IMR-90 (cell line): Measurements from ENCODE around the gene PRLR. TPM values are rescaled to one million over a fixed set of nuclear protein-coding genes. Genes with fewer than 3 reads are reported as not detected.
"Not testable (repeated sequence)": the region's sequence is repeated elsewhere in the genome, so short reads cannot be mapped to it uniquely, and the experiment has no call there.

Experiments used
- ATAC-seq: fragments of 200-7000 bp; cut with Tn5 transposase; 2 replicates; pipeline ENCODE4 v1.9.1; 2020; ENCODE audit warnings: low read depth, mild to moderate bottlenecking, moderate library complexity
- BruUV-seq: library from RNA; stranded (reverse); fragments of 400-500 nt; replicated peaks from 2 replicates; lab custom pipeline; 2021; lab: Mats Ljungman, UMichigan
- CTCF ChIA-PET: fragments of 300-600 bp; formaldehyde crosslinking; extraction: SDS; loops from one replicate; lab custom pipeline; 2021; ENCODE audit warnings: antibody characterized with exemption; lab: Yijun Ruan, JAX
- POLR2A ChIA-PET: fragments of 300-600 bp; sonication (Branson Sonifier 250); formaldehyde crosslinking; loops from one replicate; lab custom pipeline; 2022; ENCODE audit warnings: antibody characterized with exemption; ENCODE audit not compliant: unreplicated experiment; lab: Charles Lee
- DNase-seq: peaks from one replicate; pipeline ENCODE4 v3.0.0; 2013
- H2AFZ ChIP-seq: replicated peaks from 2 replicates; pipeline ENCODE3; 2013; ENCODE audit warnings: low read length, mild to moderate bottlenecking; ENCODE audit not compliant: poor library complexity
- H2AK5ac ChIP-seq: 2 replicates; pipeline ENCODE4 v1.6.1; 2013; ENCODE audit warnings: low read depth, low read length, inconsistent platforms
- H2AK9ac ChIP-seq: replicated peaks from 2 replicates; pipeline ENCODE3; 2013; ENCODE audit warnings: mild to moderate bottlenecking, low read depth, low read length, moderate library complexity; ENCODE audit not compliant: poor library complexity
- H2BK120ac ChIP-seq: 2 replicates; pipeline ENCODE4 v1.6.1; 2013; ENCODE audit warnings: low read depth, low read length, inconsistent platforms
- H2BK15ac ChIP-seq: 3 replicates; pipeline ENCODE4 v1.6.1; 2013; ENCODE audit warnings: low read depth, low read length, inconsistent platforms
- H2BK20ac ChIP-seq: 2 replicates; pipeline ENCODE4 v1.6.1; 2013; ENCODE audit warnings: low read depth, mild to moderate bottlenecking, inconsistent platforms, low read length, moderate library complexity
- H2BK5ac ChIP-seq: 2 replicates; pipeline ENCODE4 v1.6.1; 2013; ENCODE audit warnings: mild to moderate bottlenecking, low read depth, low read length, inconsistent platforms; ENCODE audit not compliant: poor library complexity, severe bottlenecking
- H3K14ac ChIP-seq: replicated peaks from 2 replicates; pipeline ENCODE4 v1.6.1; 2013; ENCODE audit warnings: low read depth, low read length, inconsistent platforms
- H3K18ac ChIP-seq: 2 replicates; pipeline ENCODE4 v1.6.1; 2013; ENCODE audit warnings: low read depth, low read length, control low read depth
- H3K23ac ChIP-seq: 2 replicates; pipeline ENCODE4 v1.6.1; 2013; ENCODE audit warnings: low read depth, low read length, inconsistent platforms
- H3K27ac ChIP-seq: 2 replicates; pipeline ENCODE4 v1.5.1; 2013; ENCODE audit warnings: mild to moderate bottlenecking, control low read depth, low read length; ENCODE audit not compliant: insufficient read depth
- H3K27me3 ChIP-seq: 2 replicates; pipeline ENCODE4 v1.6.1; 2013; ENCODE audit warnings: low read length; ENCODE audit not compliant: control insufficient read depth, insufficient read depth
- H3K36me3 ChIP-seq: 2 replicates; pipeline ENCODE4 v1.6.1; 2013; ENCODE audit warnings: low read length, mixed read lengths; ENCODE audit not compliant: control insufficient read depth, insufficient read depth
- H3K4ac ChIP-seq: 2 replicates; pipeline ENCODE4 v1.6.1; 2013; ENCODE audit warnings: low read depth, low read length, inconsistent platforms
- H3K4me1 ChIP-seq: 2 replicates; pipeline ENCODE4 v1.6.1; 2013; ENCODE audit warnings: low read length, mixed read lengths; ENCODE audit not compliant: control insufficient read depth, insufficient read depth
- H3K4me2 ChIP-seq: 2 replicates; pipeline ENCODE4 v1.6.1; 2013; ENCODE audit warnings: low read depth, mild to moderate bottlenecking, control low read depth, low read length, moderate library complexity
- H3K4me3 ChIP-seq: 2 replicates; pipeline ENCODE4 v1.5.1; 2013; ENCODE audit warnings: low read depth, mild to moderate bottlenecking, control low read depth, low read length, moderate library complexity; ENCODE audit not compliant: insufficient read depth
- H3K56ac ChIP-seq: 2 replicates; pipeline ENCODE4 v1.6.1; 2013; ENCODE audit warnings: low read length, inconsistent platforms; ENCODE audit not compliant: insufficient read depth; ENCODE audit errors: extremely low read depth
- H3K79me1 ChIP-seq, 2 experiments: 2 replicates each; pipeline ENCODE4 v1.6.1; 2013; ENCODE audit warnings: low read length in 2 of 2, inconsistent platforms in 1 of 2, low read depth in 1 of 2
- H3K9ac ChIP-seq: 2 replicates; pipeline ENCODE4 v1.6.1; 2013; ENCODE audit warnings: low read depth, low read length, control low read depth
- H3K9me1 ChIP-seq: 2 replicates; pipeline ENCODE4 v1.6.1; 2013; ENCODE audit warnings: low read length, inconsistent platforms; ENCODE audit not compliant: insufficient read depth
- H3K9me3 ChIP-seq: 2 replicates; pipeline ENCODE4 v1.6.1; 2013; ENCODE audit warnings: low read length; ENCODE audit not compliant: control insufficient read depth, insufficient read depth
- H4K20me1 ChIP-seq: 2 replicates; pipeline ENCODE4 v1.6.1; 2013; ENCODE audit warnings: low read length, inconsistent platforms; ENCODE audit not compliant: insufficient read depth
- H4K5ac ChIP-seq: 2 replicates; pipeline ENCODE4 v1.6.1; 2013; ENCODE audit warnings: mild to moderate bottlenecking, low read depth, low read length, control low read depth
- H4K8ac ChIP-seq, 2 experiments: 2 replicates each; pipeline ENCODE4 v1.6.1; 2013; ENCODE audit warnings: low read depth in 2 of 2, low read length in 2 of 2, control low read depth in 1 of 2, inconsistent platforms in 1 of 2
- H4K91ac ChIP-seq: 2 replicates; pipeline ENCODE4 v1.6.1; 2013; ENCODE audit warnings: low read depth, low read length, inconsistent platforms; ENCODE audit not compliant: insufficient read depth
- CEBPB ChIP-seq: IDR thresholded peaks from 2 replicates; pipeline ENCODE4 v1.6.1; 2012; ENCODE audit warnings: low read depth, low read length, improper control_type of control experiment
- MAFK ChIP-seq: IDR thresholded peaks from 2 replicates; pipeline ENCODE4 v1.6.1; 2012; ENCODE audit warnings: low read depth, low read length, improper control_type of control experiment
- MXI1 ChIP-seq: IDR thresholded peaks from 2 replicates; pipeline ENCODE4 v1.6.1; 2012; ENCODE audit warnings: low read depth, mild to moderate bottlenecking, low read length, moderate library complexity, borderline replicate concordance
- RAD21 ChIP-seq: IDR thresholded peaks from 2 replicates; pipeline ENCODE4 v1.6.1; 2012; ENCODE audit warnings: low read length, improper control_type of control experiment
- RCOR1 ChIP-seq: IDR thresholded peaks from 2 replicates; pipeline ENCODE4 v1.6.1; 2012; ENCODE audit warnings: mild to moderate bottlenecking, low read length, improper control_type of control experiment; ENCODE audit not compliant: insufficient replicate concordance
- WGBS, 2 experiments: methylation state at CpG; one replicate each; pipeline versions ENCODE4 v1.1.5 to v1.1.7; 2013; ENCODE audit warnings: missing lambda C conversion rate in 2 of 2; ENCODE audit not compliant: insufficient read length in 1 of 2; ENCODE audit errors: extremely low coverage in 2 of 2; 5-methylcytosine and 5-hydroxymethylcytosine counted together
- dilution Hi-C: fragments of 300-500 bp; cut with HindIII; formaldehyde crosslinking; loops from one replicate; pipeline ENCODE4 v1.14.3; 2018; ENCODE audit warnings: low sequenced_read_pairs; ENCODE audit not compliant: unreplicated experiment
- in situ Hi-C: fragments of 300-500 bp; cut with MboI; formaldehyde crosslinking; loops from 3 replicates; pipeline ENCODE4 v1.14.3; 2019; ENCODE audit warnings: low sequenced_read_pairs, inconsistent platforms, mixed read lengths
- intact Hi-C: fragments of 100-400 bp; cut with micrococcal nuclease; formaldehyde crosslinking; loops from 2 replicates; pipeline ENCODE4 v1.10.0; 2022
- polyA plus RNA-seq, 3 experiments: library from polyadenylated mRNA; depleted of rRNA; stranded (reverse); fragments of >200 nt; gene quantifications; 2 replicates each; pipeline ENCODE4 v1.2.3, GENCODE V29; 2012; ENCODE audit warnings: low replicate concordance in 1 of 3
- total RNA-seq: library from RNA; depleted of rRNA; stranded (reverse); fragments of >200 nt; gene quantifications from 2 replicates; pipeline ENCODE4 v1.2.3, GENCODE V29; 2012
- TF ChIP-seq, protein P1 (sequence below): fragments of 150-350 bp; IDR thresholded peaks from 2 replicates; pipeline ENCODE4 v1.6.1; 2016; ENCODE audit warnings: low read depth, mild to moderate bottlenecking, low read length, moderate library complexity, borderline replicate concordance

Gene PRLR
- total and polyA plus RNA-seq, 2 of the 4 experiments (the other 2 are of a cell fraction): 0.24 to 0.54 TPM

DNA sequence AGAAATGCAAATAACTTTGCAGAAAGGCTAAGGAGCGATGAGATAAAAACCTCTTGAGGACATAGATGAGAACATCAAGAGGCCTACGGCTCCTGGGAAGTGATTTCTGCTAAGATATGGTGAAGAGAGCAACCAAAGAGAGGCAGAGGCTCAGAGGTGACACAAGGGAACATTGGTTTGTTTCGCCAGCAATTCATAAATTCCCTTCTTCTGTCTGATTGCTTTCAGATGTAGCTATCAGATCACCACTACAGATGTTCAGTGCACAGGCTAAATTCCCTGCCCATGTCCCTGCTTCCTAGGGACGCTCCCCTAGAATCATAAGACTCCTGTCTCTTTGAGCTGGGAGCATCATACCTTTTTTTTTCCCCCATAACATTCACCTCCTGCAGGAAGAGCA, 193.8 kb downstream of the PRLR start:
- no peak overlapping the region for H2AK5ac ChIP-seq
- no peak overlapping the region for H3K18ac ChIP-seq
- 100% methylated on average over 1 of the region's 4 CpGs; no CpG with 5 or more reads in 1 of the 2 experiments for WGBS, 2 experiments
- H3K14ac ChIP-seq: no peak overlapping the region
- no peak overlapping the region for H3K9ac ChIP-seq
- H3K23ac ChIP-seq: no peak overlapping the region
- dilution Hi-C loops: no loop called here
- intact Hi-C loops: no loop called here
- in situ Hi-C loops: no loop called here
- no peaks in the 10 kb centered on the region for H3K9me3 ChIP-seq
- no peak overlapping the region for H3K4me3 ChIP-seq
- no peak overlapping the region for H3K4me2 ChIP-seq
- H3K56ac ChIP-seq: no peak overlapping the region
- H2AFZ ChIP-seq: no peak overlapping the region
- H2BK20ac ChIP-seq: no peak overlapping the region
- BruUV-seq: no TSS peak
- H3K9me1 ChIP-seq: no peaks in the 10 kb centered on the region
- no peak overlapping the region for H2BK15ac ChIP-seq
- H3K27ac ChIP-seq: no peak overlapping the region
- H3K79me1 ChIP-seq: no peaks in the 10 kb centered on the region
- H2BK5ac ChIP-seq: no peak overlapping the region
- H4K8ac ChIP-seq: no peak overlapping the region
- H4K20me1 ChIP-seq: no peaks in the 10 kb centered on the region
- H2BK120ac ChIP-seq: no peak overlapping the region
- CTCF ChIA-PET: interaction anchor here (0.5 kb wide), 1 partner anchor 179 kb away, joined by 3 read pairs; no protein-coding TSS in a partner anchor
- no peaks in the 10 kb centered on the region; the same call in 1 of the 2 replicates for H3K4me1 ChIP-seq
- ATAC-seq: no peak
- H4K5ac ChIP-seq: no peak overlapping the region
- no peaks in the 10 kb centered on the region for H3K36me3 ChIP-seq
- no peaks in the 10 kb centered on the region; the same call in 1 of the 2 replicates for H3K27me3 ChIP-seq
- H3K4ac ChIP-seq: no peak overlapping the region
- POLR2A ChIA-PET: no interaction called here
- TF ChIP-seq RCOR1 (no peak), RAD21 (no peak), MXI1 (no peak), CEBPB (no peak), MAFK (no peak)
- TF ChIP-seq, protein P1, sequence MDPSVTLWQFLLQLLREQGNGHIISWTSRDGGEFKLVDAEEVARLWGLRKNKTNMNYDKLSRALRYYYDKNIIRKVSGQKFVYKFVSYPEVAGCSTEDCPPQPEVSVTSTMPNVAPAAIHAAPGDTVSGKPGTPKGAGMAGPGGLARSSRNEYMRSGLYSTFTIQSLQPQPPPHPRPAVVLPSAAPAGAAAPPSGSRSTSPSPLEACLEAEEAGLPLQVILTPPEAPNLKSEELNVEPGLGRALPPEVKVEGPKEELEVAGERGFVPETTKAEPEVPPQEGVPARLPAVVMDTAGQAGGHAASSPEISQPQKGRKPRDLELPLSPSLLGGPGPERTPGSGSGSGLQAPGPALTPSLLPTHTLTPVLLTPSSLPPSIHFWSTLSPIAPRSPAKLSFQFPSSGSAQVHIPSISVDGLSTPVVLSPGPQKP: no peak
- H2AK9ac ChIP-seq: no peak overlapping the region
- H4K91ac ChIP-seq: no peak overlapping the region
- no peak for DNase-seq

- H2AFZ ChIP-seq, H3K14ac ChIP-seq, H3K56ac ChIP-seq, H2BK15ac ChIP-seq, POLR2A ChIA-PET, H2BK5ac ChIP-seq, H3K18ac ChIP-seq, DNase-seq, H3K9ac ChIP-seq, H4K5ac ChIP-seq, H4K91ac ChIP-seq, CTCF ChIA-PET, H3K4me2 ChIP-seq, H2BK120ac ChIP-seq, H3K4ac ChIP-seq, H3K79me1 ChIP-seq, intact Hi-C loops, H2BK20ac ChIP-seq, BruUV-seq, in situ Hi-C loops, H3K9me3 ChIP-seq, H3K27ac ChIP-seq, H3K36me3 ChIP-seq, H3K4me1 ChIP-seq, H3K23ac ChIP-seq, H2AK5ac ChIP-seq, H4K20me1 ChIP-seq, H3K27me3 ChIP-seq, H3K9me1 ChIP-seq, H2AK9ac ChIP-seq, H3K4me3 ChIP-seq, H4K8ac ChIP-seq, ATAC-seq, dilution Hi-C loops: not testable (repeated sequence)
- WGBS, 2 experiments: 94% methylated on average over 3 of the region's 4 CpGs; no CpG with 5 or more reads in 1 of the 2 experiments
Observed at GRCh38 chr5:35035929-35036328, 194.4 kb downstream of the PRLR start.
